AG04449 (cell line): ENCODE data around the gene AKR1D1.
A peak's percentile ranks its signal among the peaks of the same experiment; 100 is the strongest.

ENCODE experiments used
- CTCF ChIA-PET: fragments of 350-600 bp; formaldehyde crosslinking; extraction: SDS; loops from one replicate; lab custom pipeline; 2021; ENCODE audit warnings: antibody characterized with exemption; lab: Yijun Ruan, JAX
- POLR2A ChIA-PET: fragments of 400-600, 350-600 bp; formaldehyde crosslinking; extraction: SDS; loops from one replicate; lab custom pipeline; 2020; ENCODE audit warnings: antibody characterized with exemption, inconsistent platforms; lab: Yijun Ruan, JAX
- DNase-seq: peaks from one replicate; pipeline ENCODE4 v3.0.0-alpha.2; 2010; ENCODE audit warnings: low read depth, low spot score
- H3K4me3 ChIP-seq: 2 replicates; pipeline ENCODE4 v1.5.1; 2011; ENCODE audit warnings: low read depth, mild to moderate bottlenecking, control low read depth, low read length
- TF ChIP-seq, protein P1 (sequence below): IDR thresholded peaks from one replicate; pipeline ENCODE4 v1.5.1; 2011; ENCODE audit warnings: mild to moderate bottlenecking, moderate library complexity, low read length, control low read depth, inconsistent platforms; ENCODE audit not compliant: insufficient read depth; ENCODE audit errors: missing control alignments

Gene AKR1D1

DNA sequence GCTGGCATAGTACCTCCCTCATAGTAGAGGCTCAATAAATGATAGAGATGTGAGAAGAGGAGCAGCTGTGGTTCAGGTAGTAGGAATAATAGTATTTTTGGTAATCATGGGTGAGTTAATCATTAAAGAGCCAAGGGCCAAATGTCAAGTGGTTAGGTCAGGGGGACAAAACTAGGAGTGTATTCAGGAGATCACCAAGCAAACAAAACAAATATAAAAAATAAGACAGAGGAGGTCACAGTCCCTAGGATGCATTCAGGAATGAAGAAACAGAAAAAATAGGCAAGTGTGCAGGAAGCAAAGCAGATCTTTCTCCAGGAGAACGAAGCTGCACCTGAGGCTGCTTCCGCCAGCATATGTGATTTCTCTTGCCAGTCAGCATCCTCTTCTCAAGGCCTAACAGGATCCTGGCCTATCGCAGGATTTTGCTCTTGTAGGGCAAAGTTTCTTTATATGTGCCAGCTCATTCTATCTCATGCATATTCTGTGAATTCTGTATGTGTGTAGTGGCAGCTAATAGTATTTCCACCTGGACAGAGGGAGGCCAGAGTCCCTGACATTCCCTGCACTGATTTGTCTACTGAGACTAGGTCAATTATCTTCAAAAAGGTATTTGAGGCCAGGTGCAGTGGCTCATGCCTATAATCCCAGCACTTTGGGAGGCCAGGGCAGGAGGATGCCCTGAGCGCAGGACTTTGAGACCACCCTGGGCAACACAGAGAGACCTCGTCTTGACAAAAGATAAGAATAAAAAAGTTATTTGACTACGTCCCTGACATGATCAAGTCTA is 82.7 kb downstream of the AKR1D1 start:
- TF ChIP-seq, protein P1, sequence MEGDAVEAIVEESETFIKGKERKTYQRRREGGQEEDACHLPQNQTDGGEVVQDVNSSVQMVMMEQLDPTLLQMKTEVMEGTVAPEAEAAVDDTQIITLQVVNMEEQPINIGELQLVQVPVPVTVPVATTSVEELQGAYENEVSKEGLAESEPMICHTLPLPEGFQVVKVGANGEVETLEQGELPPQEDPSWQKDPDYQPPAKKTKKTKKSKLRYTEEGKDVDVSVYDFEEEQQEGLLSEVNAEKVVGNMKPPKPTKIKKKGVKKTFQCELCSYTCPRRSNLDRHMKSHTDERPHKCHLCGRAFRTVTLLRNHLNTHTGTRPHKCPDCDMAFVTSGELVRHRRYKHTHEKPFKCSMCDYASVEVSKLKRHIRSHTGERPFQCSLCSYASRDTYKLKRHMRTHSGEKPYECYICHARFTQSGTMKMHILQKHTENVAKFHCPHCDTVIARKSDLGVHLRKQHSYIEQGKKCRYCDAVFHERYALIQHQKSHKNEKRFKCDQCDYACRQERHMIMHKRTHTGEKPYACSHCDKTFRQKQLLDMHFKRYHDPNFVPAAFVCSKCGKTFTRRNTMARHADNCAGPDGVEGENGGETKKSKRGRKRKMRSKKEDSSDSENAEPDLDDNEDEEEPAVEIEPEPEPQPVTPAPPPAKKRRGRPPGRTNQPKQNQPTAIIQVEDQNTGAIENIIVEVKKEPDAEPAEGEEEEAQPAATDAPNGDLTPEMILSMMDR = no peak
- ChIA-PET POLR2A (no interaction called here), CTCF (interaction anchor here (0.9 to 5.6 kb wide), 3 partner anchors 10 to 580 kb away, joined by 3 to 77 read pairs (median 14); no protein-coding TSS in a partner anchor)
- no peak for DNase-seq
- H3K4me3 ChIP-seq = no peak overlapping the region

DNA sequence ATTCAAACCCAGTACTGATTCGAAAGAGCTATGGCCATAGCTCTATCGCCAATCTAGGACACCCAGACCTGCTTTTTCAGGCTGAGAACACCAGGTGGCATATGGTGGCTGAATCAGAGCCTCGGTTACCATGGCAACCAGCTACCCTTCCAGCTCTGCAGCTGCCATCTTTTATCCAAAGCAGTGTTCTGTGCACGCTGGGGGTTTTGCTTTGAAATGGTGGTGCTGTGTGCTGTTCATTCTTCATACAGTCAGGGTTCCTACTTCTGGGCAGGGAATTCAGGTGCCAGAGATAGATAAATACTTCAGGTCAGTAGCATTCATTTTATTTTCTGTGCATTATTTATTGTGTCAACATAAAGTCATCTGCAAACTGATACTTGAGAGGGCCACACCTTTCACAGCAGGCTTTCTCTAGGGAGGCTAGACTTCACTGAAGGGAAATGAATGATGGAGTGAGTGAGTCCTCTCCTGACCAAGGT is 85.4 kb downstream of the AKR1D1 start:
- POLR2A ChIA-PET = no interaction called here
- DNase-seq = peak; percentile 4

DNA sequence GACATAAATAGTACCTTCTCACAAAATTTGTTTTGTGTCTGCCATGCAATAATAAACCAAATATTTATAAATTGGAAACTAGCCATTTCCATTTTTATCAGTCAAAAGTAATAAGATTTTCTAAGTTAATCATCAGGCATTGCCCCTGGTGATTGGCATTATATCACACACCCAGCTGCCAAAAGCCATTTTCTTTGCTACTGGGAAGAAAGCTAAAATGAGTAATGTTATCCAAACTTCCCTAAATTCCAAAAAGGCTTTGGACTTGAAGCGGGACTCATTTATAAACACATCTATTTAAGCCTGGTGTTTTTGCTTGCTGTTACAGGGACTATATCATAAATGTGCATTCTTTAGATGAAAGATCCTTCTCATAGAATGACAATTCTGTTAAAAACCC is 86.0 kb downstream of the AKR1D1 start:
- POLR2A ChIA-PET = no interaction called here

More for the DNA sequence above, 85.4 kb downstream of the AKR1D1 start:
- CTCF ChIA-PET = interaction anchor here (1.4 to 5.6 kb wide), 3 partner anchors 10 to 581 kb away, joined by 3 to 77 read pairs (median 6); no protein-coding TSS in a partner anchor
- no peak overlapping the region for H3K4me3 ChIP-seq
- TF ChIP-seq, protein P1 = peak; percentile 45

DNA sequence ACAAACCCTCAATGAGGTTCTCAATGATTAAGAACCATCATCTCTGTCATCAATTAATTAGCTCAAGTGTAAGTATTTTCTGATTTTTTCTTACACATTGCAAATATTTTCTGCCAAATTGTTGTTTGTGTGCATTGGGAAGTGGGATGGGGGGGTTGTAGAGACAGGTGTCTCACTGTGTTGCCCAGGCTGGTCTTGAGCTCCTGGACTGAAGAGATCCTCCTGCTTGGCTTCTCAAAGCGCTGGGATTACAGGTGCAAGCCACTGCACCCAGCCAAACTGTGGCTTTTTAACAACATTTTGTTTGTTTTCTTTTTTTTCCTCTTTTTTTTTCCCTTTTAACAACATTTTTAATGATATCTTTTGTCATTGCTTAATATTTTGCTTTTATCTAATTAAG is 87.5 kb downstream of the AKR1D1 start:
- CTCF ChIA-PET = interaction anchor here (5.6 kb wide), 1 partner anchor 575 kb away, joined by 77 read pairs; no protein-coding TSS in a partner anchor
- TF ChIP-seq, protein P1 = no peak
- no peak for DNase-seq
- H3K4me3 ChIP-seq = no peak overlapping the region
- POLR2A ChIA-PET = no interaction called here

More for the DNA sequence above, 86.0 kb downstream of the AKR1D1 start:
- CTCF ChIA-PET = interaction anchor here (1.4 to 5.6 kb wide), 3 partner anchors 9 to 581 kb away, joined by 3 to 77 read pairs (median 6); no protein-coding TSS in a partner anchor
- DNase-seq = no peak
- TF ChIP-seq, protein P1 = no peak
- H3K4me3 ChIP-seq = no peak overlapping the region

DNA sequence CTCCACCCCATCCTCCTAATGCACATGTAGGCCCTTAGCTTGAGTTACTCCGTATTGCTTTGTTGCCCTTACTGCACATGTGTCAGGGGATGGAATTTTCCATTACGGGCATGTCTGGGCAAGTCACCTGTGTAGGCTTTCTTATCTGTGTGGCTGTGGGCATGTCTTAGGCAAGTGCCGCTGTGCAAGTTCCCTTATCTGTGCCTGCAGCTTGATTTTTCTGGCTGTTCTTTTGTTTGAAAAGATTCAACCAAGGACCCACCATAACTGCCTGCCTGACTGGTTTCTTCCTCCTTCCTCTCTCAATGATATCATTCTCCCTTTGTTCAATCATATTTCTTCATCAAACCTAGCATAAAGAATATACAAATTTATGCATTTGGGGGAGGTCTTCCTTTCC is 88.5 kb downstream of the AKR1D1 start:
- TF ChIP-seq, protein P1 = no peak
- no peak overlapping the region for H3K4me3 ChIP-seq
- POLR2A ChIA-PET = no interaction called here
- CTCF ChIA-PET = interaction anchor here (5.6 kb wide), 1 partner anchor 574 kb away, joined by 77 read pairs; no protein-coding TSS in a partner anchor
- DNase-seq = no peak

DNA sequence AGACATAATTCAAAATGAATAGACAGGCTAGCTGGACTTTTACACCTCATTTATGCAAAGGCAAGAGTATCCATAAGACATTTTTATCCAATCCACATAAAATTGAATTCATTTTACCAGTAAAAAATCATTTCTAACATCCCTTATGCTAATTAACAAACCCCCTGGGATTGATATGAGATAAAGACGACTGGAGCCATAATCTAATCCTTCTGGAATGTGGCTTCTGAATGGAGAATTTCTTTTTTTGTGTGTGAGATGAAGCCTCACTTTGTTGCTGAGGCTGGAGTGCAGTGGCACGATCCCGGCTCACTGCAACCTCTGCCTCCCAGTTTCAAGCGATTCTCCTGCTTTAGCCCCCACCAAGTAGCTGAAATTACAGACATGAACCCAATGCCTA is 90.4 kb downstream of the AKR1D1 start:
- DNase-seq = no peak
- H3K4me3 ChIP-seq = no peak overlapping the region
- ChIA-PET CTCF (interaction anchor here (1.5 kb wide), 1 partner anchor 572 kb away, joined by 5 read pairs; no protein-coding TSS in a partner anchor), POLR2A (no interaction called here)
- TF ChIP-seq, protein P1 = no peak
